ENCODE data around the gene SHD. TPM values are rescaled to one million over a fixed set of nuclear protein-coding genes. Genes with fewer than 3 reads are reported as not detected.

SHD gene
- total and polyA plus RNA-seq, 2 of the 13 experiments (the other 11 are each of a cell fraction or from before 2014, with no cell fraction given), result 0.11 to 0.20 TPM

- TF ChIP-seq GMEB1 (CRISPR knock-in tag; IDR thresholded peaks at IDR 0.05; ENCODE audit: borderline replicate concordance) (no peak), PCBP2 (optimal IDR thresholded peaks at IDR 0.05; ENCODE audit: low read depth, low read length, poor library complexity, severe bottlenecking) (no peak), HES4 (CRISPR knock-in tag; IDR thresholded peaks at IDR 0.05; ENCODE audit: borderline replicate concordance) (peak; percentile 27; the same call in 1 of the 2 replicates), UBTF (CRISPR knock-in tag; IDR thresholded peaks at IDR 0.05) (peak; percentile 39; the same call in 1 of the 2 replicates), SAP130 (CRISPR knock-in tag; IDR thresholded peaks at IDR 0.05; ENCODE audit: low read depth) (0 out of 2 replicates have a peak, but pooled peaks have one; percentile 9), PAWR (CRISPR knock-in tag; IDR thresholded peaks at IDR 0.05; ENCODE audit: borderline replicate concordance) (no peak), HOXA5 (CRISPR knock-in tag; IDR thresholded peaks at IDR 0.05) (no peak), ZEB1 (IDR thresholded peaks at IDR 0.05; ENCODE audit: insufficient replicate concordance, low read depth) (peak; percentile 40), FOXO4 (CRISPR knock-in tag; conservative IDR thresholded peaks at IDR 0.05) (no peak), TAF1 (CRISPR knock-in tag; IDR thresholded peaks at IDR 0.05) (peak; percentile 45; the same call in 1 of the 2 replicates), IRF9 (CRISPR knock-in tag; IDR thresholded peaks at IDR 0.05; ENCODE audit: borderline replicate concordance) (no peak), CHD4 (IDR thresholded peaks at IDR 0.05; ENCODE audit: borderline replicate concordance, low read length) (0 out of 2 replicates have a peak, but pooled peaks have one; percentile 48), GABPB1 (CRISPR knock-in tag; IDR thresholded peaks at IDR 0.05) (0 out of 2 replicates have a peak, but pooled peaks have one; percentile 11), ZBTB38 (CRISPR knock-in tag; IDR thresholded peaks at IDR 0.05) (peak; percentile 5; the same call in 1 of the 2 replicates), KDM2A (CRISPR knock-in tag; IDR thresholded peaks at IDR 0.05; ENCODE audit: borderline replicate concordance, low read depth) (0 out of 2 replicates have a peak, but pooled peaks have one; percentile 17), ZFP41 (CRISPR knock-in tag; IDR thresholded peaks at IDR 0.05; ENCODE audit: borderline replicate concordance) (0 out of 2 replicates have a peak, but pooled peaks have one; percentile 41), ZNF556 (CRISPR knock-in tag; IDR thresholded peaks at IDR 0.05; ENCODE audit: borderline replicate concordance) (0 out of 2 replicates have a peak, but pooled peaks have one; percentile 45), PITX1 (CRISPR knock-in tag; IDR thresholded peaks at IDR 0.05) (no peak), ZNF275 (CRISPR knock-in tag; IDR thresholded peaks at IDR 0.05; ENCODE audit: borderline replicate concordance) (no peak), HHEX (CRISPR knock-in tag; IDR thresholded peaks at IDR 0.05) (no peak)
Measured at GRCh38 chr19:4338441-4339355, 59.6 kb downstream of the SHD start, which contains the start of gene STAP2 (continued).
